Smooth muscle cell (in vitro differentiated cells): Measurements from ENCODE around the gene DPM2. TPM values are rescaled to one million over a fixed set of nuclear protein-coding genes. Genes with fewer than 3 reads are reported as not detected.

Experiments used
- DNase-seq: peaks from one replicate; lab custom pipeline; 2025; ENCODE audit not compliant: unreplicated experiment; lab: John Stamatoyannopoulos, UW
- H2AFZ ChIP-seq: fragments of 200-600 bp; sonication (generic); 2 replicates; pipeline ENCODE4 v1.6.0; 2016; ENCODE audit warnings: antibody characterized with exemption, low read depth, mild to moderate bottlenecking
- H3F3A ChIP-seq: fragments of 200-600 bp; sonication (generic); 2 replicates; pipeline ENCODE4 v1.6.0; 2017; ENCODE audit warnings: antibody characterized with exemption, low read depth
- H3K27ac ChIP-seq: fragments of 200-600 bp; sonication (generic); 2 replicates; pipeline ENCODE4 v1.5.1; 2016; ENCODE audit warnings: low read depth, mild to moderate bottlenecking
- H3K27me3 ChIP-seq: fragments of 200-600 bp; sonication (generic); 2 replicates; pipeline ENCODE4 v1.6.1; 2016; ENCODE audit warnings: low read depth, mild to moderate bottlenecking
- H3K36me3 ChIP-seq: fragments of 200-600 bp; sonication (generic); 2 replicates; pipeline ENCODE4 v1.5.1; 2016; ENCODE audit warnings: low read depth
- H3K4me1 ChIP-seq: fragments of 200-600 bp; sonication (generic); 2 replicates; pipeline ENCODE4 v1.5.1; 2016; ENCODE audit warnings: low read depth
- H3K4me2 ChIP-seq: fragments of 200-600 bp; sonication (generic); 2 replicates; pipeline ENCODE4 v1.6.0; 2016; ENCODE audit warnings: mild to moderate bottlenecking
- H3K4me3 ChIP-seq: fragments of 200-600 bp; sonication (generic); 2 replicates; pipeline ENCODE4 v1.5.1; 2016; ENCODE audit warnings: mild to moderate bottlenecking
- H3K79me2 ChIP-seq: fragments of 200-600 bp; sonication (generic); 2 replicates; pipeline ENCODE4 v1.6.0; 2016; ENCODE audit warnings: low read depth, mild to moderate bottlenecking
- H3K9ac ChIP-seq: fragments of 200-600 bp; sonication (generic); 2 replicates; pipeline ENCODE4 v1.6.0; 2016; ENCODE audit warnings: low read depth
- H3K9me3 ChIP-seq: fragments of 200-600 bp; sonication (generic); replicated peaks from 2 replicates; pipeline ENCODE4 v1.5.1; 2016; ENCODE audit warnings: low read depth
- H4K20me1 ChIP-seq: fragments of 200-600 bp; sonication (generic); 2 replicates; pipeline ENCODE4 v1.6.0; 2016; ENCODE audit warnings: low read depth
- CTCF ChIP-seq: fragments of 200-600 bp; sonication (generic); IDR thresholded peaks from 2 replicates; pipeline ENCODE4 v1.5.1; 2017; ENCODE audit warnings: borderline replicate concordance, mild to moderate bottlenecking, antibody characterized with exemption; ENCODE audit not compliant: insufficient read depth, poor library complexity, severe bottlenecking
- WGBS: methylation state at CpG from one replicate; pipeline ENCODE4 v1.1.7; 2016; ENCODE audit warnings: low lambda C conversion rate; 5-methylcytosine and 5-hydroxymethylcytosine counted together
- polyA plus RNA-seq: library from polyadenylated mRNA; unstranded; fragments of >200 nt; fragmentation: Nextera tagmentation; extraction: Ambion mirVana; gene quantifications from 2 replicates; pipeline ENCODE4 v1.2.1, GENCODE V29; 2016
- total RNA-seq: library from RNA; depleted of rRNA; stranded (reverse); fragments of >200 nt; gene quantifications from 2 replicates; pipeline ENCODE4 v1.2.3, GENCODE V29; 2014

DPM2 gene
- total and polyA plus RNA-seq, 2 experiments from 2014 or later: 23.6 to 68.5 TPM

GRCh38 chr9:127925959-127926905, 11.4 kb downstream of the DPM2 start:
- Histone ChIP-seq H3K4me2 (peak overlapping the region; percentile 91), H3K4me1 (peaks cover 18% of the 10 kb centered on the region), H2AFZ (no peak overlapping the region), H3K79me2 (no peaks in the 10 kb centered on the region), H3K27ac (no peak overlapping the region), H3K36me3 (no peaks in the 10 kb centered on the region), H3F3A (peaks cover 5% of the 10 kb centered on the region), H4K20me1 (no peaks in the 10 kb centered on the region), H3K4me3 (peak overlapping the region; percentile 45), H3K27me3 (peaks cover 23% of the 10 kb centered on the region), H3K9me3 (no peaks in the 10 kb centered on the region), H3K9ac (no peak overlapping the region)
- TF ChIP-seq CTCF: no peak
- 54% methylated on average over 14 of the region's 14 CpGs for WGBS
- DNase-seq: no peak

- TF ChIP-seq CTCF: no peak
- H3F3A ChIP-seq: peaks cover 7% of the 10 kb centered on the region
- H3K27me3 ChIP-seq: peaks cover 23% of the 10 kb centered on the region
- H2AFZ ChIP-seq: no peak overlapping the region
- no peaks in the 10 kb centered on the region for H3K36me3 ChIP-seq
- H3K27ac ChIP-seq: no peak overlapping the region
- no peak overlapping the region for H3K4me3 ChIP-seq
- no peaks in the 10 kb centered on the region for H3K9me3 ChIP-seq
- DNase-seq: no peak
- no peaks in the 10 kb centered on the region for H4K20me1 ChIP-seq
- WGBS: 92% methylated on average over 22 of the region's 22 CpGs
- no peaks in the 10 kb centered on the region for H3K79me2 ChIP-seq
- H3K9ac ChIP-seq: no peak overlapping the region
- H3K4me1 ChIP-seq: peaks cover 13% of the 10 kb centered on the region
- no peak overlapping the region for H3K4me2 ChIP-seq
These were observed 12.8 kb downstream of the DPM2 start for GRCh38 chr9:127924736-127925444.

GRCh38 chr9:127923771-127924170, 13.9 kb downstream of the DPM2 start:
- Histone ChIP-seq H3K9ac (no peak overlapping the region), H3K36me3 (no peaks in the 10 kb centered on the region), H2AFZ (no peak overlapping the region), H3K9me3 (no peaks in the 10 kb centered on the region), H3K27me3 (peaks cover 23% of the 10 kb centered on the region), H3K4me3 (no peak overlapping the region), H3K27ac (peak overlapping the region; percentile 59), H3K4me2 (no peak overlapping the region), H3F3A (peaks cover 10% of the 10 kb centered on the region), H4K20me1 (no peaks in the 10 kb centered on the region), H3K4me1 (peaks cover 13% of the 10 kb centered on the region), H3K79me2 (no peaks in the 10 kb centered on the region)
- no peak for TF ChIP-seq CTCF
- DNase-seq: no peak
- 62% methylated on average over 8 of the region's 8 CpGs for WGBS
